Chondrocyte (in vitro differentiated cells): Measurements from ENCODE around the gene MAPK8IP3. TPM values are rescaled to one million over a fixed set of nuclear protein-coding genes. Genes with fewer than 3 reads are reported as not detected.
A peak's percentile ranks its signal among the peaks of the same experiment; 100 is the strongest.

Experiments used
- DNase-seq: peaks from one replicate; pipeline ENCODE4 v3.0.0; 2021; ENCODE audit warnings: mixed read lengths, low spot score
- H3K27ac Mint-ChIP-seq: one replicate; pipeline ENCODE4 v1.8.0; 2021; ENCODE audit warnings: mild to moderate bottlenecking, moderate library complexity, mixed read lengths; ENCODE audit not compliant: unreplicated experiment
- H3K27me3 Mint-ChIP-seq: 2 replicates; pipeline ENCODE4 v1.8.0; 2021; ENCODE audit warnings: low read depth, mixed read lengths
- H3K36me3 Mint-ChIP-seq: 2 replicates; pipeline ENCODE4 v1.8.0; 2021; ENCODE audit warnings: low read depth, mixed read lengths
- H3K4me1 Mint-ChIP-seq: 2 replicates; pipeline ENCODE4 v1.8.0; 2021; ENCODE audit warnings: low read depth, mild to moderate bottlenecking, mixed read lengths
- H3K4me3 Mint-ChIP-seq: one replicate; pipeline ENCODE4 v1.8.0; 2021; ENCODE audit warnings: mild to moderate bottlenecking, moderate library complexity, mixed read lengths; ENCODE audit not compliant: unreplicated experiment
- H3K9me3 Mint-ChIP-seq: 2 replicates; pipeline ENCODE4 v1.8.0; 2021; ENCODE audit warnings: low read depth, mixed read lengths
- total RNA-seq: library from RNA; stranded (reverse); gene quantifications from 3 replicates; pipeline ENCODE4 v1.2.1, GENCODE V29; 2021
- TF ChIP-seq, protein P1 (sequence below): fragments of 200-600 bp; sonication (generic); IDR thresholded peaks from 2 replicates; pipeline ENCODE4 v1.5.0; 2021; ENCODE audit warnings: antibody characterized with exemption, mild to moderate bottlenecking, moderate library complexity

The MAPK8IP3 gene
- total RNA-seq, 1 donor from 2014 or later: 53.8 TPM

DNA sequence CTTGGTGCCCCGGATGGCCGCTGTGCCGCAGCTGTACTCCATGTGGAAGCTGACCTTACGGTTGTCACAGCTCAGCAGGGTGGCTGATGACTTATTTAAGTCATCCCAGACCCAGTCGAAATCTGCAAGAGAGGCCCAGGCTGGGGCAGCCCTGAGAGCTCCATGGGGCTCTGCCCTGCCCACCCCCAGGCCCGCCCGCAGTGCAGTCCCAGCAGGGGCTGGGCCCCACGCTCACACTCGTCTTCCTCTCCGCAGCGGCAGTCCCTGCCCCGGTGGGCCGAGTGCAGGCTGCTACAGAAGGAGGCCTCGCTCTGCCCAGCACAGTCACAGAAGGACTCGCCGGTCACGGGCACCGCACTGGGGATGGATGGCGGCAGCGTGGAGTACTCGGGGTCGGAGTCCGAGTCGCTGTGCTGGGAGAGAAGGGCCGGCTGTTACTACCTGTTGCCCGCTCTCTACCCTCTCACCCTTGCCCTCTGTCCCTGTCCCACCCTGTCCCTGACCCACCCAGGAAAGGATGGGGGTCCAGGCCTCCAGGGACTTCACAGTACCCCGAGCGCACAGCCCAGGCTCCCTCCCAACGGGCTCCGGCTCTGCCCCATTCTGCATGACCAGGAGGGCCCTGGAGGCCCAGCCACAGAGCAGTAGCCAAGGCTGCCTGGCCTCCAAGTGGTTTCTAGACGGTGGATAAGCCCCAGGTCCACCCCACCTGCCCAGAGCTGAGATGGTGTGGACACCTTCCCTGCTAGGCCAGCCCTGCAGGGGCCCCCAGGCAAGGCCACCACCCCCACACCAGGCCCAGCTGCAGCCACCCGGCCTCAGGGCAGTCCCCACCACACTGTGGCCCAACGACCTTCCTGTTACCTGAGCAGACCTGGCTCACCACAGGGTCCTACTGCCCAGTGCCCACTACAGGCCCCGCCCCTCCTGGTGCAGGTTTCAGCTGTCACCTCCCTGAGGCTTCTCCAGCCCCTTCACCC, 72.5 kb downstream of the MAPK8IP3 start:
- TF ChIP-seq, protein P1, sequence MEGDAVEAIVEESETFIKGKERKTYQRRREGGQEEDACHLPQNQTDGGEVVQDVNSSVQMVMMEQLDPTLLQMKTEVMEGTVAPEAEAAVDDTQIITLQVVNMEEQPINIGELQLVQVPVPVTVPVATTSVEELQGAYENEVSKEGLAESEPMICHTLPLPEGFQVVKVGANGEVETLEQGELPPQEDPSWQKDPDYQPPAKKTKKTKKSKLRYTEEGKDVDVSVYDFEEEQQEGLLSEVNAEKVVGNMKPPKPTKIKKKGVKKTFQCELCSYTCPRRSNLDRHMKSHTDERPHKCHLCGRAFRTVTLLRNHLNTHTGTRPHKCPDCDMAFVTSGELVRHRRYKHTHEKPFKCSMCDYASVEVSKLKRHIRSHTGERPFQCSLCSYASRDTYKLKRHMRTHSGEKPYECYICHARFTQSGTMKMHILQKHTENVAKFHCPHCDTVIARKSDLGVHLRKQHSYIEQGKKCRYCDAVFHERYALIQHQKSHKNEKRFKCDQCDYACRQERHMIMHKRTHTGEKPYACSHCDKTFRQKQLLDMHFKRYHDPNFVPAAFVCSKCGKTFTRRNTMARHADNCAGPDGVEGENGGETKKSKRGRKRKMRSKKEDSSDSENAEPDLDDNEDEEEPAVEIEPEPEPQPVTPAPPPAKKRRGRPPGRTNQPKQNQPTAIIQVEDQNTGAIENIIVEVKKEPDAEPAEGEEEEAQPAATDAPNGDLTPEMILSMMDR: no peak
- no peaks in the 10 kb centered on the region for H3K9me3 Mint-ChIP-seq
- H3K36me3 Mint-ChIP-seq: peaks cover 4% of the 10 kb centered on the region
- H3K27ac Mint-ChIP-seq: peak overlapping the region; percentile 65
- H3K27me3 Mint-ChIP-seq: no peaks in the 10 kb centered on the region
- DNase-seq: no peak
- no peak overlapping the region for H3K4me3 Mint-ChIP-seq
- peaks cover 28% of the 10 kb centered on the region for H3K4me1 Mint-ChIP-seq

DNA sequence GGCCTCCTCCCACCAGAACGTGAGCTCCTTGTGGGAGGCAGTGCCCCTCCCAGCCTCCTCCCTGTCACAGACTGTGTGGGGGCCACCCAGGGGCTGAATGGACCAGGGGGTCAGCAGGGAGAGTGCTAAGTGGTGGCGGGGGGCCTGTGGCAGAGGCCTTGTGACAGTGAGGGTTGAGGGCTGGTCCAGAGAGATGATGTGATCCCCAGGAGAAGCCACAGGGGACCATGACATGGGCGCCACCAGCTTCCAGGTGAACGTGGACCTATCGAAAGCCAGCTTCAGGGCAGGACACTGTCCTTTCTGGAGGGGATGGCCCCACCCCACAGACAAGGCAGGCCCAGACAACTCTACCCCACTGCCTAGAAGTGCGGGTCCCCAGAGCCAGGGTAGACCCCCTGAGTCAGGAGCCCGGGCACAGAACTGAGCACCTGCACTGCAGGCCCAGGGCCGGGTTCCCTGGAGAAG, 73.3 kb downstream of the MAPK8IP3 start:
- TF ChIP-seq, protein P1: no peak

DNA sequence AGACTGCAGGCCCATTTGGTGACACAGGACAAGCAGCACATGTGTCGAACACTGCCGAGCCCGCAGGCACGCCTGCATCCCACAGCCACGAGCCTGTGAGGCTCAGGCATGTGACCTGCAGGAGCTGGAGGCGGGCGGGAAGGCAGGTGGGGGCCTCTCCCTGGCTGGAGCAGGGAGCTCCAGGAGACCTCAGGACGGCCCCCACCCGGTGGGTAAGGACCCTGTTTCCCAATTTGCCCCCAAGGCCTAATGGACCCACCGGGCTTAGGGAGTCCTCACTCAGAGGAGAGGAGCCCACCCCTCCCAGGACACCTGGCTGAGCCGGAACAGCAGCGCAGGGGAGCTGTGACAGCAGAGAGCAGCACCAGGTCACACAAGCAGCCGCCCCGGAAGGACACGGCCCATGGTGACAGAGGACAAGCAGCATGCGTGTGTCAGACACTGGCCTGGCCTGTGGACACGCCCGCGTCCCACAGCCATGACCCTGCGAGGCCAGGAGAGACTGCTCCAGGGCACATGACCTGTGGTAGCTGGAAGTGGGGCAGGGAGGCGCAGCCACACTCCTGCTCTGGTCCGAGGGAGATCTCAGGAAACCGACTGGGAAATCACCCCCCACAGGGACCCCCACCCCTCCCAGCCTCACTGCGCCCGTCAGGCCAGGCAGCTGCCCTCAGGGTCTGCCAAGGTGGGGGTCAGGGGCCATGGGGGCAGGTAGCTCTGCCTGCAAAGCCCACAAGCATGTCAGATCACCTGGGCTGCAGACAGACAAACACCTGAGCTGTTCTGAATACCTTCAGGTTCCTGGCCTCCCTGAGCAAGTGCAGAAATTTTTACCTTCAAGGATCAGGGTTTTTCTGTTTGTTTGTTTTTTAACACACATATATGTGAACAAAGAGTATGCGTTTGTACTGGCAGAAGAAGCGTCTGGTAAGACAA, 74.0 kb downstream of the MAPK8IP3 start:
- H3K27ac Mint-ChIP-seq: peak overlapping the region; percentile 27
- H3K36me3 Mint-ChIP-seq: peaks cover 4% of the 10 kb centered on the region
- TF ChIP-seq, protein P1: no peak
- H3K9me3 Mint-ChIP-seq: no peaks in the 10 kb centered on the region
- H3K4me3 Mint-ChIP-seq: peak overlapping the region; percentile 90
- peaks cover 24% of the 10 kb centered on the region for H3K4me1 Mint-ChIP-seq
- H3K27me3 Mint-ChIP-seq: no peaks in the 10 kb centered on the region
- no peak for DNase-seq

More for the DNA sequence above, 73.3 kb downstream of the MAPK8IP3 start:
- Mint-ChIP-seq H3K27me3 (no peaks in the 10 kb centered on the region), H3K27ac (peak overlapping the region; percentile 65), H3K4me1 (peaks cover 28% of the 10 kb centered on the region), H3K9me3 (no peaks in the 10 kb centered on the region), H3K36me3 (peaks cover 4% of the 10 kb centered on the region), H3K4me3 (no peak overlapping the region)
- DNase-seq: no peak

DNA sequence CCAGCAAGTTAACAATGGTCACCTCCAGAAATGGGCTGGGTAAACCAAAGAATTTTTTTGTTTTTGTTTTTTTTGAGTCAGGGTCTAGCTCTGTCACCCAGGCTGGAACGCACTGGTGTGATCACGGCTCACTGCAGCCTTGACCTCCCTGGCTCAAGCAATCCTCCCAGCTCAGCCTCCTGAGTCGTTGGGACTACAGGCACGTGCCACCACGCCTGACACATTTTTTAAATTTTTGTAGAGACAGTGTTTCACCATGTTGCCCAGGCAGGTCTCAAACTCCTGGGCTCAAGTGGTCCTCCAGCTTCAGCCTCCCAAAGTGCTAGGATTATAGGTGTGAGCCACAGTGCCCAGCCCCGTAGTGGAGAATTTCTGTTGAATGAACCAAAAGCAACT, 74.7 kb downstream of the MAPK8IP3 start:
- H3K4me1 Mint-ChIP-seq: peaks cover 26% of the 10 kb centered on the region
- H3K36me3 Mint-ChIP-seq: peaks cover 4% of the 10 kb centered on the region
- DNase-seq: no peak
- TF ChIP-seq, protein P1: no peak
- H3K4me3 Mint-ChIP-seq: peak overlapping the region; percentile 90
- no peaks in the 10 kb centered on the region for H3K27me3 Mint-ChIP-seq
- peak overlapping the region; percentile 17 for H3K27ac Mint-ChIP-seq
- H3K9me3 Mint-ChIP-seq: no peaks in the 10 kb centered on the region

DNA sequence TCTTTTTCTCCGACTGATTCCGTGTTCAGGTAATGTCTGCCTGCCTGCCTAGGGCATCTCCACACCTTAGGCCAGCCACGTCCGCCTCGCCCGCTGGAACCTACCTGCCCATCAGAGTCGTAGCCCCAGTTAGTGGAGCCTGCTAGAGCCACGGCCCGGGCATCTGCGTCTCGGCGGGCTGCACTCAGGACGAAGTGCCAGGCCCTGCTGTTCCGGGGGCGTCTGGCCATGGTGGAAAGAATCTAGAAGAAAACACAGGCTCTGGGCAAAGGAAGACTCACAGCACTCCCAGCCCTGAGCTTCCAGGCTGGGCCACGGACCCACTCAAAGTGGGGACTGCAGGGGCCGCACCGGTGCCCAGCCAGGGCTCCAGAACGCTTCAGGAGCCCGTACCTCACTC, 75.3 kb downstream of the MAPK8IP3 start:
- peak overlapping the region; percentile 90 for H3K4me3 Mint-ChIP-seq
- no peak for DNase-seq
- peaks cover 3% of the 10 kb centered on the region for H3K36me3 Mint-ChIP-seq
- H3K27ac Mint-ChIP-seq: peak overlapping the region; percentile 94
- no peaks in the 10 kb centered on the region for H3K27me3 Mint-ChIP-seq
- H3K9me3 Mint-ChIP-seq: no peaks in the 10 kb centered on the region
- TF ChIP-seq, protein P1: no peak
- H3K4me1 Mint-ChIP-seq: peaks cover 26% of the 10 kb centered on the region
